Measurements from ENCODE around the gene COP1. TPM values are rescaled to one million over a fixed set of nuclear protein-coding genes. Genes with fewer than 3 reads are reported as not detected.

COP1 gene
- total RNA-seq, 1 donor from 2014 or later, result 72.2 TPM

GRCh38 chr1:175978926-175979325, 228.2 kb downstream of the COP1 start:
- H3K27me3 ChIP-seq, result no peaks in the 10 kb centered on the region
- H3K4me1 ChIP-seq, result no peaks in the 10 kb centered on the region
- H3K36me3 ChIP-seq, result peaks cover 0 to 21% of the 10 kb centered on the region in 2 donors
- intact Hi-C loops (cut with DNase I), result no loop called here
- H3K9me3 ChIP-seq, result no peaks in the 10 kb centered on the region
- no peak for DNase-seq (ENCODE audit: extremely low spot score in 2 of 2)
- H3K4me3 ChIP-seq, result no peak overlapping the region
- H3K27ac ChIP-seq, result no peak overlapping the region
- TF ChIP-seq POLR2A (IDR thresholded peaks at IDR 0.05), result no peak
- TF ChIP-seq POLR2AphosphoS5 (IDR thresholded peaks at IDR 0.05; ENCODE audit: insufficient read depth in 1 of 2, low read depth in 1 of 2), result no peak
- TF ChIP-seq CTCF (IDR thresholded peaks at IDR 0.05), result no peak

GRCh38 chr1:175978476-175978875, 228.6 kb downstream of the COP1 start:
- H3K36me3 ChIP-seq, result peaks cover 0 to 17% of the 10 kb centered on the region in 2 donors

GRCh38 chr1:175976865-175977642, 230.0 kb downstream of the COP1 start:
- Histone ChIP-seq H3K27ac (no peak overlapping the region), H3K27me3 (no peaks in the 10 kb centered on the region), H3K4me1 (no peaks in the 10 kb centered on the region), H3K36me3 (peaks cover 0 to 2% of the 10 kb centered on the region in 2 donors), H3K4me3 (no peak overlapping the region), H3K9me3 (no peaks in the 10 kb centered on the region)
- no peak for DNase-seq (ENCODE audit: extremely low spot score in 2 of 2)
- TF ChIP-seq CTCF (IDR thresholded peaks at IDR 0.05), result no peak
- no peak for TF ChIP-seq POLR2A (IDR thresholded peaks at IDR 0.05)
- no peak for TF ChIP-seq POLR2AphosphoS5 (IDR thresholded peaks at IDR 0.05; ENCODE audit: insufficient read depth in 1 of 2, low read depth in 1 of 2)
- intact Hi-C loops (cut with DNase I), result no loop called here

More at GRCh38 chr1:175978476-175978875, 228.6 kb downstream of the COP1 start:
- intact Hi-C loops (cut with DNase I), result no loop called here
- no peaks in the 10 kb centered on the region for H3K4me1 ChIP-seq
- H3K4me3 ChIP-seq, result no peak overlapping the region
- TF ChIP-seq CTCF (IDR thresholded peaks at IDR 0.05) (no peak), POLR2A (IDR thresholded peaks at IDR 0.05) (no peak), POLR2AphosphoS5 (IDR thresholded peaks at IDR 0.05; ENCODE audit: insufficient read depth in 1 of 2, low read depth in 1 of 2) (no peak)
- DNase-seq (ENCODE audit: extremely low spot score in 2 of 2), result no peak
- H3K27ac ChIP-seq, result no peak overlapping the region
- no peaks in the 10 kb centered on the region for H3K9me3 ChIP-seq
- H3K27me3 ChIP-seq, result no peaks in the 10 kb centered on the region

GRCh38 chr1:175969231-175969630, 237.9 kb downstream of the COP1 start:
- H3K27ac ChIP-seq, result no peak overlapping the region
- H3K9me3 ChIP-seq, result no peaks in the 10 kb centered on the region
- no peaks in the 10 kb centered on the region for H3K27me3 ChIP-seq
- TF ChIP-seq POLR2AphosphoS5 (IDR thresholded peaks at IDR 0.05; ENCODE audit: insufficient read depth in 1 of 2, low read depth in 1 of 2) (no peak), POLR2A (IDR thresholded peaks at IDR 0.05) (no peak), CTCF (IDR thresholded peaks at IDR 0.05) (no peak)
- no peaks in the 10 kb centered on the region for H3K4me1 ChIP-seq
- no peak for DNase-seq (ENCODE audit: extremely low spot score in 2 of 2)
- intact Hi-C loops (cut with DNase I), result no loop called here
- H3K4me3 ChIP-seq, result no peak overlapping the region
- H3K36me3 ChIP-seq, result peaks cover 0 to 14% of the 10 kb centered on the region in 2 donors

- Histone ChIP-seq H3K4me3 (no peak overlapping the region), H3K36me3 (peaks cover 0 to 14% of the 10 kb centered on the region in 2 donors), H3K4me1 (no peaks in the 10 kb centered on the region), H3K9me3 (no peaks in the 10 kb centered on the region), H3K27ac (no peak overlapping the region), H3K27me3 (no peaks in the 10 kb centered on the region)
- no peak for DNase-seq (ENCODE audit: extremely low spot score in 2 of 2)
- intact Hi-C loops (cut with DNase I), result no loop called here
- TF ChIP-seq POLR2AphosphoS5 (IDR thresholded peaks at IDR 0.05; ENCODE audit: insufficient read depth in 1 of 2, low read depth in 1 of 2) (no peak), CTCF (IDR thresholded peaks at IDR 0.05) (no peak), POLR2A (IDR thresholded peaks at IDR 0.05) (no peak)
Measured at GRCh38 chr1:175968486-175969172, 238.5 kb downstream of the COP1 start.

Data from vagina (tissue), 2 donors.